PC-9 (cell line): Measurements from ENCODE around the gene CADPS2. TPM values are rescaled to one million over a fixed set of nuclear protein-coding genes. Genes with fewer than 3 reads are reported as not detected.

Source experiments
- BruUV-seq: library from RNA; stranded (reverse); fragments of 400-500 nt; replicated peaks from 2 replicates; lab custom pipeline; 2021; lab: Mats Ljungman, UMichigan
- CTCF ChIA-PET: fragments of 300-600 bp; sonication (Branson Sonifier 250); formaldehyde crosslinking; loops from one replicate; lab custom pipeline; 2022; ENCODE audit warnings: antibody characterized with exemption; lab: Charles Lee
- POLR2A ChIA-PET: fragments of 300-600 bp; sonication (Branson Sonifier 250); formaldehyde crosslinking; loops from one replicate; lab custom pipeline; 2022; ENCODE audit warnings: antibody characterized with exemption; ENCODE audit not compliant: unreplicated experiment; lab: Charles Lee
- DNase-seq, 2 experiments: peaks; one replicate each; pipeline versions ENCODE4 v3.0.0 to v3.0.0-alpha.2; 2015 to 2022; ENCODE audit warnings: mixed read lengths in 1 of 2
- H2AFZ ChIP-seq: fragments of 200-600 bp; sonication (generic); 2 replicates; pipeline ENCODE4 v1.8.1; 2017; ENCODE audit warnings: antibody characterized with exemption
- H3F3A ChIP-seq: fragments of 200-600 bp; sonication (generic); 2 replicates; pipeline ENCODE4 v1.8.1; 2017; ENCODE audit warnings: antibody characterized with exemption, mild to moderate bottlenecking, low read depth; ENCODE audit not compliant: insufficient read depth
- H3K27ac ChIP-seq: fragments of 200-600 bp; sonication (generic); 2 replicates; pipeline ENCODE4 v1.6.1; 2016; ENCODE audit warnings: mixed run types
- H3K27me3 ChIP-seq: fragments of 200-600 bp; sonication (generic); 2 replicates; pipeline ENCODE4 v1.6.1; 2016; ENCODE audit warnings: low read depth, mixed run types; ENCODE audit not compliant: insufficient read depth
- H3K36me3 ChIP-seq: fragments of 200-600 bp; sonication (generic); 2 replicates; pipeline ENCODE4 v1.6.1; 2016; ENCODE audit warnings: low read depth, mixed run types
- H3K4me1 ChIP-seq: fragments of 200-600 bp; sonication (generic); replicated peaks from 2 replicates; pipeline ENCODE4 v1.6.1; 2016; ENCODE audit warnings: mixed run types; ENCODE audit not compliant: insufficient read depth
- H3K4me2 ChIP-seq: fragments of 200-600 bp; sonication (generic); 2 replicates; pipeline ENCODE4 v1.6.1; 2017; ENCODE audit warnings: mixed run types
- H3K4me3 ChIP-seq: fragments of 200-600 bp; sonication (generic); 2 replicates; pipeline ENCODE4 v1.6.1; 2016; ENCODE audit warnings: mixed run types
- H3K79me2 ChIP-seq: fragments of 200-600 bp; sonication (generic); 2 replicates; pipeline ENCODE4 v1.6.1; 2017; ENCODE audit warnings: low read depth, mixed run types
- H3K9me2 ChIP-seq: fragments of 200-600 bp; sonication (generic); 2 replicates; pipeline ENCODE4 v1.8.1; 2017; ENCODE audit warnings: mild to moderate bottlenecking; ENCODE audit not compliant: insufficient read depth
- H3K9me3 ChIP-seq: fragments of 200-600 bp; sonication (generic); 2 replicates; pipeline ENCODE4 v1.8.1; 2016; ENCODE audit warnings: low read depth; ENCODE audit not compliant: insufficient read depth
- H4K20me1 ChIP-seq: fragments of 200-600 bp; sonication (generic); 2 replicates; pipeline ENCODE4 v1.8.1; 2017; ENCODE audit not compliant: insufficient read depth
- EZH2 ChIP-seq: fragments of 200-600 bp; sonication (generic); IDR thresholded peaks from 2 replicates; pipeline ENCODE4 v1.8.0; 2017; ENCODE audit warnings: antibody characterized with exemption, low read depth
- intact Hi-C: fragments of 100-400 bp; cut with micrococcal nuclease; formaldehyde crosslinking; loops from one replicate; pipeline ENCODE4 v1.10.0; 2022; ENCODE audit not compliant: unreplicated experiment
- total RNA-seq: library from RNA; stranded (reverse); gene quantifications from 2 replicates; pipeline ENCODE4 v1.2.3, GENCODE V29; 2021
- TF ChIP-seq, protein P1 (sequence below): fragments of 200-600 bp; sonication (generic); conservative IDR thresholded peaks from 2 replicates; pipeline ENCODE4 v1.6.1; 2017; ENCODE audit warnings: mixed run types, antibody characterized with exemption, mild to moderate bottlenecking, moderate library complexity

The CADPS2 gene
- total RNA-seq, 1 experiment from 2014 or later = 11.9 TPM

DNA sequence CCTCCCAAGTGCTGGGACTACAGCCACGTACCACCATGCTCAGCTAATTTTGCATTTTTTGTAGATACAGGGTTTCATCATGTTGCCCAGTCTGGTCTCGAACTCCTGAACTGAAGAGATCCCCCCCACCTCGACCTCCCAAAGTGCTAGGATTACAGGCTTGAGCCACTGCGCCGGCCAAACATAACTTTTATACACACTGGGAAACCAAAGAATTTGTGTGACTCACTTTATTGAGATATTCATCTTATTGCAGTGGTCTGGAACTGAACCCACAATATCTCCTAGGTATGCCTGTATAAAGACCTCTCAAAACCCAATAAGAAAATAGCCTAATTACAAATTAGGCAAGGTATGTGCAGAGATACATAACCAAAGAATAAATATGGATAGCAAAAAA lies 399.1 kb downstream of the CADPS2 start:
- H3K27ac ChIP-seq = no peak overlapping the region
- no peak overlapping the region for H3K4me2 ChIP-seq
- H3K9me2 ChIP-seq = no peaks in the 10 kb centered on the region
- no peaks in the 10 kb centered on the region for H3F3A ChIP-seq
- no peaks in the 10 kb centered on the region for H4K20me1 ChIP-seq
- H3K79me2 ChIP-seq = no peaks in the 10 kb centered on the region
- no peaks in the 10 kb centered on the region for H3K36me3 ChIP-seq
- TF ChIP-seq EZH2 = no peak
- TF ChIP-seq, protein P1, sequence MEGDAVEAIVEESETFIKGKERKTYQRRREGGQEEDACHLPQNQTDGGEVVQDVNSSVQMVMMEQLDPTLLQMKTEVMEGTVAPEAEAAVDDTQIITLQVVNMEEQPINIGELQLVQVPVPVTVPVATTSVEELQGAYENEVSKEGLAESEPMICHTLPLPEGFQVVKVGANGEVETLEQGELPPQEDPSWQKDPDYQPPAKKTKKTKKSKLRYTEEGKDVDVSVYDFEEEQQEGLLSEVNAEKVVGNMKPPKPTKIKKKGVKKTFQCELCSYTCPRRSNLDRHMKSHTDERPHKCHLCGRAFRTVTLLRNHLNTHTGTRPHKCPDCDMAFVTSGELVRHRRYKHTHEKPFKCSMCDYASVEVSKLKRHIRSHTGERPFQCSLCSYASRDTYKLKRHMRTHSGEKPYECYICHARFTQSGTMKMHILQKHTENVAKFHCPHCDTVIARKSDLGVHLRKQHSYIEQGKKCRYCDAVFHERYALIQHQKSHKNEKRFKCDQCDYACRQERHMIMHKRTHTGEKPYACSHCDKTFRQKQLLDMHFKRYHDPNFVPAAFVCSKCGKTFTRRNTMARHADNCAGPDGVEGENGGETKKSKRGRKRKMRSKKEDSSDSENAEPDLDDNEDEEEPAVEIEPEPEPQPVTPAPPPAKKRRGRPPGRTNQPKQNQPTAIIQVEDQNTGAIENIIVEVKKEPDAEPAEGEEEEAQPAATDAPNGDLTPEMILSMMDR = no peak
- H3K4me1 ChIP-seq = no peaks in the 10 kb centered on the region
- intact Hi-C loops = no loop called here
- H3K27me3 ChIP-seq = no peaks in the 10 kb centered on the region
- no peak overlapping the region for H2AFZ ChIP-seq
- no peak for DNase-seq
- no TSS peak for BruUV-seq
- ChIA-PET CTCF (interaction anchor here (0.5 to 0.6 kb wide), 2 partner anchors 12 to 38 kb away, joined by 4 read pairs; no protein-coding TSS in a partner anchor), POLR2A (no interaction called here)
- H3K9me3 ChIP-seq = no peaks in the 10 kb centered on the region
- H3K4me3 ChIP-seq = no peak overlapping the region

DNA sequence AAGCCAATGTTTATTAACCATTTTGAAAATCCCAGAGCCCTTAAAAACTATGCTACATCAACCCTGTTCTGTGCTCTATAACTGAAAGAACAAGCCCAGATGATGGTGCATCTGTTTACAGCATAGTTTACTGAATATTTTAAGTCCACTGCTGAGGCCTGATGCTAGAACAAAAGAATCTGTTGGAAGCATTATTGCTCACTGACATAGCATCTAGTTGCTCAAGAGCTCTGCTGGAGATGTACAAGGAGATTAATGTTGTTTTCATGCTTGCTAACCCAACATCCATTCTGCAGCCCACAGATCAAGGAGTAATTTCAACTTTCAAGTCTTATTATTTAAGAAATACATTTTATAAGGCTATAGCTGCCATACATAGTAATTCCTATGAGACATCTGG lies 400.4 kb downstream of the CADPS2 start:
- no peak for DNase-seq
- Histone ChIP-seq H3K9me3 (no peaks in the 10 kb centered on the region), H3K4me1 (no peaks in the 10 kb centered on the region), H3K4me2 (no peak overlapping the region), H4K20me1 (no peaks in the 10 kb centered on the region), H3F3A (no peaks in the 10 kb centered on the region), H3K4me3 (no peak overlapping the region), H3K9me2 (no peaks in the 10 kb centered on the region), H3K27ac (no peak overlapping the region), H3K27me3 (no peaks in the 10 kb centered on the region), H2AFZ (no peak overlapping the region), H3K36me3 (no peaks in the 10 kb centered on the region), H3K79me2 (no peaks in the 10 kb centered on the region)
- POLR2A ChIA-PET = no interaction called here
- intact Hi-C loops = no loop called here
- no TSS peak for BruUV-seq
- CTCF ChIA-PET = interaction anchor here (0.6 kb wide), 1 partner anchor 876 kb away, joined by 3 read pairs; no protein-coding TSS in a partner anchor
- TF ChIP-seq, protein P1 = no peak
- no peak for TF ChIP-seq EZH2

DNA sequence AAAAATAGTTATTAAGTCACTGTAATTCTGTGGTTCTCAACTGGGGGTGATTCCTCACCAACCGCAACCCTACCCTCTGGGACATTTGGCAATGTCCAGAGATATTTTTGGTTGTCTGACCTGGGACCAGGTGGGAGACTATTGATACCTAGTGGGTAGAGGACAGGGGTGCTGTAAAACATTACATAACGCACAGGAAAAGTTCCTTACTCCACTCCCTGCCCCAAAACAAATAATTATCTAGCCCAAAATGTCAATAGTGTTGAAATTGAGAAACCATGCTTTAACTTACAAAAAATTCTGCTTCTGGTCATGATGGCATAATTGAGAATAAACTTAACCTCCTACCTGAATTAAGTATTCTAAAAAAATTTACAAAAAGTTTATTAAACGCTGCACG lies 404.0 kb downstream of the CADPS2 start:
- Histone ChIP-seq H3K9me3 (no peaks in the 10 kb centered on the region), H3K36me3 (no peaks in the 10 kb centered on the region), H3K9me2 (no peaks in the 10 kb centered on the region), H3K27ac (no peak overlapping the region), H3K4me1 (no peaks in the 10 kb centered on the region), H3K79me2 (no peaks in the 10 kb centered on the region), H2AFZ (no peak overlapping the region), H3K4me2 (no peak overlapping the region), H3K4me3 (no peak overlapping the region), H3K27me3 (no peaks in the 10 kb centered on the region), H4K20me1 (no peaks in the 10 kb centered on the region), H3F3A (no peaks in the 10 kb centered on the region)
- no peak for DNase-seq
- ChIA-PET CTCF (no interaction called here), POLR2A (no interaction called here)
- TF ChIP-seq EZH2 = no peak
- TF ChIP-seq, protein P1 = no peak
- intact Hi-C loops = no loop called here
- BruUV-seq = no TSS peak
